ENCODE data around the gene DCAF12L2. TPM values are rescaled to one million over a fixed set of nuclear protein-coding genes. Genes with fewer than 3 reads are reported as not detected.

Gene DCAF12L2
- total and polyA plus RNA-seq, 9 of the 15 experiments (the other 6 are each of a cell fraction or from before 2014, with no cell fraction given), result not detected

DNA sequence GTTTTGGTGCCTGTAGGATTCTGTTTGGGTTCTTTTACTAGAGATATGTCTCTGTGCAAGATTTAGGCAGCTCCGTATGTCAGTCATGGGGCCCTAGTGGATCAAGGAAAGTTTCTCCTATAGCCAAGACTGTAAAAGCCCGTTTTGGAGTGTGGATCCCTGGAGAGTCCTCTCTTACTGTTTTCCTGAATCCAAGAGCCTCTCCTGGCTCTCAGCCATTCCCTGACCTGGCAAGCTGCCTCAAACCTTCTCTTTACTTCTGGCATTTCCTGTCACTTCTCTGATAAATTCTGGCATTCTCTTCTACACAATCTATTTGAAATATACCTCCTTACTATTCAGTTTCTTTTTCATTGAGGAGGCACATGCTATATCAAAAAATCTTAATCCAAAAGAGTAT lies 41.4 kb downstream of the DCAF12L2 start:
- no peak overlapping the region for H2AFZ ChIP-seq (ENCODE audit: low read depth, low read length)
- ChIA-PET POLR2A (interaction anchor here (0.7 kb wide), 1 partner anchor 40 kb away, joined by 3 read pairs; no protein-coding TSS in a partner anchor), CTCF (ENCODE audit: low intra/inter-chr PET ratio) (no interaction called here)
- H4K20me1 ChIP-seq (replicated peaks; ENCODE audit: control insufficient read depth, insufficient read depth, low read length), result no peaks in the 10 kb centered on the region
- TF ChIP-seq HSF4 (CRISPR knock-in tag; IDR thresholded peaks at IDR 0.05; ENCODE audit: borderline replicate concordance) (no peak), SIN3B (IDR thresholded peaks at IDR 0.05; ENCODE audit: low read depth) (no peak), CREBBP (IDR thresholded peaks at IDR 0.05; ENCODE audit: low read depth, low read length) (no peak), E2F3 (CRISPR knock-in tag; IDR thresholded peaks at IDR 0.05) (no peak), ZBTB8A (IDR thresholded peaks at IDR 0.05; ENCODE audit: partially characterized antibody) (no peak), RAD51 (IDR thresholded peaks at IDR 0.05; ENCODE audit: borderline replicate concordance, low read depth) (no peak), BCL6 (CRISPR knock-in tag; IDR thresholded peaks at IDR 0.05) (no peak), FOXJ3 (CRISPR knock-in tag; IDR thresholded peaks at IDR 0.05) (no peak)
- TF ChIP-seq, protein P1, sequence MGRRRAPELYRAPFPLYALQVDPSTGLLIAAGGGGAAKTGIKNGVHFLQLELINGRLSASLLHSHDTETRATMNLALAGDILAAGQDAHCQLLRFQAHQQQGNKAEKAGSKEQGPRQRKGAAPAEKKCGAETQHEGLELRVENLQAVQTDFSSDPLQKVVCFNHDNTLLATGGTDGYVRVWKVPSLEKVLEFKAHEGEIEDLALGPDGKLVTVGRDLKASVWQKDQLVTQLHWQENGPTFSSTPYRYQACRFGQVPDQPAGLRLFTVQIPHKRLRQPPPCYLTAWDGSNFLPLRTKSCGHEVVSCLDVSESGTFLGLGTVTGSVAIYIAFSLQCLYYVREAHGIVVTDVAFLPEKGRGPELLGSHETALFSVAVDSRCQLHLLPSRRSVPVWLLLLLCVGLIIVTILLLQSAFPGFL (CRISPR knock-in tag; IDR thresholded peaks at IDR 0.05), result no peak
- TF ChIP-seq, protein P2, sequence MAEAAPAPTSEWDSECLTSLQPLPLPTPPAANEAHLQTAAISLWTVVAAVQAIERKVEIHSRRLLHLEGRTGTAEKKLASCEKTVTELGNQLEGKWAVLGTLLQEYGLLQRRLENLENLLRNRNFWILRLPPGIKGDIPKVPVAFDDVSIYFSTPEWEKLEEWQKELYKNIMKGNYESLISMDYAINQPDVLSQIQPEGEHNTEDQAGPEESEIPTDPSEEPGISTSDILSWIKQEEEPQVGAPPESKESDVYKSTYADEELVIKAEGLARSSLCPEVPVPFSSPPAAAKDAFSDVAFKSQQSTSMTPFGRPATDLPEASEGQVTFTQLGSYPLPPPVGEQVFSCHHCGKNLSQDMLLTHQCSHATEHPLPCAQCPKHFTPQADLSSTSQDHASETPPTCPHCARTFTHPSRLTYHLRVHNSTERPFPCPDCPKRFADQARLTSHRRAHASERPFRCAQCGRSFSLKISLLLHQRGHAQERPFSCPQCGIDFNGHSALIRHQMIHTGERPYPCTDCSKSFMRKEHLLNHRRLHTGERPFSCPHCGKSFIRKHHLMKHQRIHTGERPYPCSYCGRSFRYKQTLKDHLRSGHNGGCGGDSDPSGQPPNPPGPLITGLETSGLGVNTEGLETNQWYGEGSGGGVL (CRISPR knock-in tag; IDR thresholded peaks at IDR 0.05), result no peak
- TF ChIP-seq, protein P3, sequence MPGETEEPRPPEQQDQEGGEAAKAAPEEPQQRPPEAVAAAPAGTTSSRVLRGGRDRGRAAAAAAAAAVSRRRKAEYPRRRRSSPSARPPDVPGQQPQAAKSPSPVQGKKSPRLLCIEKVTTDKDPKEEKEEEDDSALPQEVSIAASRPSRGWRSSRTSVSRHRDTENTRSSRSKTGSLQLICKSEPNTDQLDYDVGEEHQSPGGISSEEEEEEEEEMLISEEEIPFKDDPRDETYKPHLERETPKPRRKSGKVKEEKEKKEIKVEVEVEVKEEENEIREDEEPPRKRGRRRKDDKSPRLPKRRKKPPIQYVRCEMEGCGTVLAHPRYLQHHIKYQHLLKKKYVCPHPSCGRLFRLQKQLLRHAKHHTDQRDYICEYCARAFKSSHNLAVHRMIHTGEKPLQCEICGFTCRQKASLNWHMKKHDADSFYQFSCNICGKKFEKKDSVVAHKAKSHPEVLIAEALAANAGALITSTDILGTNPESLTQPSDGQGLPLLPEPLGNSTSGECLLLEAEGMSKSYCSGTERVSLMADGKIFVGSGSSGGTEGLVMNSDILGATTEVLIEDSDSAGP (CRISPR knock-in tag; IDR thresholded peaks at IDR 0.05), result no peak
- no peak overlapping the region for H3K9ac ChIP-seq (ENCODE audit: insufficient read depth in 1 of 2, low read depth in 2 of 2, low read length in 2 of 2)
- no peaks in the 10 kb centered on the region for H3K4me1 ChIP-seq (replicated peaks in 1 of 2; ENCODE audit: control insufficient read depth in 2 of 2, insufficient read depth in 2 of 2, low read length in 2 of 2)
- BruUV-seq (replicated peaks), result no TSS peak
- no peaks in the 10 kb centered on the region for H3K36me3 ChIP-seq (ENCODE audit: control insufficient read depth, insufficient read depth, low read length)
- DNase-seq (ENCODE audit: extremely low read depth in 1 of 4, low spot score in 3 of 4), result no peak
- no peak for ATAC-seq
- no peak overlapping the region for H3K4me2 ChIP-seq (ENCODE audit: insufficient read depth, low read length)
- intact Hi-C loops (cut with micrococcal nuclease) (no loop called here), in situ Hi-C loops (cut with MboI) (no loop called here)
- no peaks in the 10 kb centered on the region for H3K9me3 ChIP-seq (replicated peaks; ENCODE audit: control insufficient read depth, insufficient read depth, low read depth, low read length)
- no peak for FAIRE-seq
- no peak overlapping the region for H3K4me3 ChIP-seq
- WGBS (ENCODE audit: insufficient coverage, low coverage, missing lambda C conversion rate), result 0% methylated on average over 2 of the region's 2 CpGs
- H3K9me1 ChIP-seq (ENCODE audit: control insufficient read depth, insufficient read depth, low read length), result no peaks in the 10 kb centered on the region
- H3K27ac ChIP-seq (ENCODE audit: extremely low read depth, low read depth, low read length), result no peak overlapping the region
- H3K79me2 ChIP-seq (ENCODE audit: control insufficient read depth, insufficient read depth, low read length), result no peaks in the 10 kb centered on the region
- H3K27me3 ChIP-seq (ENCODE audit: control insufficient read depth in 2 of 2, insufficient read depth in 2 of 2, low read length in 2 of 2), result no peaks in the 10 kb centered on the region
